22Rv1 (cell line): ENCODE data around the gene SH3TC1.

Source experiments
- ZFX ChIP-seq: fragments of 450-650 bp; IDR thresholded peaks from 2 replicates; pipeline ENCODE4 v1.6.1; 2017; ENCODE audit warnings: antibody characterized with exemption, borderline replicate concordance
- TF ChIP-seq, protein P1 (sequence below): fragments of 450-650 bp; IDR thresholded peaks from 2 replicates; pipeline ENCODE4 v1.5.1; 2017; ENCODE audit warnings: mild to moderate bottlenecking

DNA sequence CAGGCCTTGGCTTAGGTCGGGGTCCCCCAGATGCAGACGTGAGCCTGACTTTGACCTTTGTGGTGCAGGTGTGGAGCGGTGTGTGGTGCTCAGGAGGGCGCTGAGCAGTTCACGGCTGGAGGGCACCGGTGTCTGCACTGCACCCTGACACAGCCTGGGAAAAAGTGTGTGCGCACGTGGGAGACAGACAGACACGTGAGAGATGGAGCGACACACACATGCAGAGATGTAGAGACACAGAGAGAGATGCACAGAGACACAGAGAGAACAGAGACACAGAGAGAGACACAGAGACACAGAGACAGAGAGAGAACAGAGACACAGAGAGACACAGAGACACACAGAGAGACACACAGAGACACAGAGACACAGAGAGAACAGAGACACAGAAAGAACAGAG lies 64.3 kb downstream of the SH3TC1 start:
- TF ChIP-seq, protein P1, sequence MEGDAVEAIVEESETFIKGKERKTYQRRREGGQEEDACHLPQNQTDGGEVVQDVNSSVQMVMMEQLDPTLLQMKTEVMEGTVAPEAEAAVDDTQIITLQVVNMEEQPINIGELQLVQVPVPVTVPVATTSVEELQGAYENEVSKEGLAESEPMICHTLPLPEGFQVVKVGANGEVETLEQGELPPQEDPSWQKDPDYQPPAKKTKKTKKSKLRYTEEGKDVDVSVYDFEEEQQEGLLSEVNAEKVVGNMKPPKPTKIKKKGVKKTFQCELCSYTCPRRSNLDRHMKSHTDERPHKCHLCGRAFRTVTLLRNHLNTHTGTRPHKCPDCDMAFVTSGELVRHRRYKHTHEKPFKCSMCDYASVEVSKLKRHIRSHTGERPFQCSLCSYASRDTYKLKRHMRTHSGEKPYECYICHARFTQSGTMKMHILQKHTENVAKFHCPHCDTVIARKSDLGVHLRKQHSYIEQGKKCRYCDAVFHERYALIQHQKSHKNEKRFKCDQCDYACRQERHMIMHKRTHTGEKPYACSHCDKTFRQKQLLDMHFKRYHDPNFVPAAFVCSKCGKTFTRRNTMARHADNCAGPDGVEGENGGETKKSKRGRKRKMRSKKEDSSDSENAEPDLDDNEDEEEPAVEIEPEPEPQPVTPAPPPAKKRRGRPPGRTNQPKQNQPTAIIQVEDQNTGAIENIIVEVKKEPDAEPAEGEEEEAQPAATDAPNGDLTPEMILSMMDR, result no peak
- no peak for TF ChIP-seq ZFX
